NCI-H2196 treated with DMSO at 0.1 percent for 48 hours (cell line): ENCODE data around the gene CACNB1.

Experiments used
- DNase-seq: peaks from one replicate; lab custom pipeline; 2025; ENCODE audit not compliant: unreplicated experiment; lab: John Stamatoyannopoulos, UW

The CACNB1 gene

DNA sequence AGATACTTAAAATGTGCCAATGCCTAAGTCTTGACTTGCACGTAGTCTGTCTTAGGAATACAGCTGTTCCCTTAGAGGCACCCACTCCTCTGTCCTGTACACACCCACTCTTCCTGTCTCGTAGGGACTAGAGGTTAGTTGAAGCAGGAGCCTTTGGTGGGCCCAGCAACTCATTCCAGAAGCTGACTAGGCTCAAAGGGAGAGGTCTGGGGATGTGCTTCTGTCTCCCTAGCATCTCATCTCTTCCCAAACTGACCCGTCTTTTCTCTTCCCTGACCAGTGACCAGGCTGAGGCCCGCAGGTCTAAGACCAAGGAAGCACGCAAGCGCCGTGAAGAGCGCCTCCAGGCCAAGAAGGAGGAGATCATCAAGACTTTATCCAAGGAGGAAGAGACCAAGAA lies 6.8 kb upstream of the CACNB1 start:
- no peak for DNase-seq

DNA sequence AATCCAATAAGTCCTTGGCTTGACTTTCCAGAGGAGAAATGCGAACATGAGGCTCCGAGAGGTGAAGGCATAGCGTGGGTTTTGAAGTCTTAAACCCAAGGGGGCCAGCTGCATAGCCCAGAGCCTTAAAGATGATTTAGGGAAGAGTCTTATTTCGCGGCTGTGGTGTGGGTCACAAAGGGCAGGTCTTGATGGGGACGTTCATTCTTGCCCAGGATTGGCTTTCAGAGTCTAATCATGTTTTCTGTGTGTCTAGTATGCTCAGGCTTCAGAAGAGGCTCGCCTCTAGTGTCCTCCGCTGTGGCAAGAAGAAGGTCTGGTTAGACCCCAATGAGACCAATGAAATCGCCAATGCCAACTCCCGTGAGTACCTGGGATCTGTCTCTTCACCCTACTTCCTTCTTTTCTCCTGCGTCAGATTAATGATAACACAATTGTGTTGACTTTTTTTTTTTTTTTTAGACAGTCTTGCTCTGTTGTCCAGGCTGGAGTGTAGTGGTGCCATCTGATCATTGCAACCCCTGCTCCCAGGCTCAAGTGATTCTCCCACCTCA lies 3.6 kb upstream of the CACNB1 start:
- no peak for DNase-seq

DNA sequence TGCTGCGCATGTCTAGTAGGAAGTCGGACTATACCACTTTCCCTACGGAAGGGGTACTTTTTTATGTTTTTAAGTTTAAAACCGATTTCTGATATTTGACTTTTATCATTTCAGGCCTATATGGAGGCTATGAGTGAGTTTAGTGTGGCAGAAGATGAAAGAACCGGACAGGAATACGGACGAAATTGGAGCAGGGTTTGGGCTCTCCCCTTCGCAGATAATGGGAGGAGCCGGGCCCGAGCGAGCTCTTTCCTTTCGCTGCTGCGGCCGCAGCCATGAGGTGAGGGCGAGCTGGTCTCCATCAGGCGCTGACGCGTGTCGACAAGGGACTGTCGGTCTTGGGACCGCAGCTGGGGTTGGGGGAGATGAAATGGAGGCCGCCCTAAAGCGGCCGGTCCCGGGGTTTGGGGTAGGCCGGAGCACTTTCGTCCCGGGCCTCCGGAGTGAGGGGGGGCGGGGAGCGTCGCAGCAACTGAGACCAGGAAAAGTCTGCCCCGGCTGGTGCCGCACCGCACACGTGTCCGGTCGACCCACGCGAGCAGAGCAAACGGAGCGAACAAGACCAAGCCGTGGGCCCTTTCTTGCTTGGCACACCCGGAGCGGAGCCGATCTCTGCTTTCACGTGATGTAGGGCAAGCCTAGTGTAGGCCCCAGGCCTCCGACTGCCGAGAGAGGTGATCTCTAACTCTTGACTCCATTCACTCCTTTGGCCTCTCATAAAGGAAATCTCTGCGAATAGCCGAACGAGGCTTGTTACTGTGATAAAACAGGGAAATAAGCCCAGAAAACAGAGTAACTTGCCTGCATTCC lies 2.8 kb upstream of the CACNB1 start, which contains the start of gene RPL19:
Gene RPL19, plus strand, starts transcription at position 214 of the 810 bp plus-strand sequence. Its CDS starts 62 bp downstream, at position 276.
- no peak for DNase-seq

DNA sequence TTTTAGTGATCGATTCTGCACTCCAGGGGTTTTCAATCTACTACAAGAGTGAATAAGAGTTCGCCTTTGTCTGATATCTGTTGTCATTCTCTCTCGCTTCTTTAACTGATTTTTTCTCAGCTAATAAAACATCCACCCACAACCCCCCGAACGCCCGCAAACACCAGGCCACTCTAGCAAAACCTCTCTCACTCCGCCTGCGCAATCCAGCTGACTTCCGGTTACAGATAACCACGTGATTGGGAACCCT lies 2.3 kb upstream of the CACNB1 start:
- DNase-seq, result peak; percentile 62

DNA sequence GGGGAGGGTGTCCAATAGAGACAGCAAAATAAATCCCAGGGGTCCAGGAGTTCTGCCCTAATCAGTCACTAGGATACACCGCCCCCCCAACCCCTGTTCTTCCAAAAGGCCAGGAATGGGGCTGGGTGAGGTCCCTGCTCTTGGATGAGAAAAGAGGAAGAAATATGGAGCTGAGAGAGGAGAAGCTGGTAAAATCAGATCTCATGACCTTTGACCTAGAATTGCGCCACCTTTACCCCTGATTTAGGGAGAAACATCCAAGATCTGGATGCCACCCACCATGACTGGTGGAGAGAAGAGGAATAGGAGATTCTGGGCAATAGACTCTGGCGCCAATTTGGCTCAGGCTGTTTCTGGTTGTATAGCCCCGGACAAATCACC lies 707 bp upstream of the CACNB1 start:
- DNase-seq, result no peak

DNA sequence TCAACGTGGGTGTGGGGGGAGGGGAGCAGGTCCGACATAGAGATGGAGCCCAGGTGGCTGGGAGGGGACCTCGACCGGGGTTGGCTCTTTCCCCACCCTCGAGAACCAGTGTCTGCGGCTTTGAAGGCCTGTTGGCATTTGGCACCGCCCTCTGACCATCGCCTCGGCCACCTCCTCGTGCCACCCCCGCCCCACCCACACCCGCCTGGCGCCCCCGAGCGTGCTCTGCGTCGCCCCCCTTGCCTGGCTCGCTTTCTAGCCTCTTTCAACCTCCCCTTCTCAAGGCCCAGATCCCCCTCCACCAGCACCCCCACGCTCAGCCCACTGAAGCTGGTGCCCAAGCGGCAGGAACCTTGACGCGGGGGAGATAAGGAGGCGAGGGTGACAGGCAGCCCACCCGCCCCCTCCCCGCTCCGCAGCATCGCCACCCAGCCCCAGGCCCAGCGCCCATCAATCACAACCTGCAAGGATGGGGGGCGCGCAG lies 619 bp downstream of the CACNB1 start:
- no peak for DNase-seq

DNA sequence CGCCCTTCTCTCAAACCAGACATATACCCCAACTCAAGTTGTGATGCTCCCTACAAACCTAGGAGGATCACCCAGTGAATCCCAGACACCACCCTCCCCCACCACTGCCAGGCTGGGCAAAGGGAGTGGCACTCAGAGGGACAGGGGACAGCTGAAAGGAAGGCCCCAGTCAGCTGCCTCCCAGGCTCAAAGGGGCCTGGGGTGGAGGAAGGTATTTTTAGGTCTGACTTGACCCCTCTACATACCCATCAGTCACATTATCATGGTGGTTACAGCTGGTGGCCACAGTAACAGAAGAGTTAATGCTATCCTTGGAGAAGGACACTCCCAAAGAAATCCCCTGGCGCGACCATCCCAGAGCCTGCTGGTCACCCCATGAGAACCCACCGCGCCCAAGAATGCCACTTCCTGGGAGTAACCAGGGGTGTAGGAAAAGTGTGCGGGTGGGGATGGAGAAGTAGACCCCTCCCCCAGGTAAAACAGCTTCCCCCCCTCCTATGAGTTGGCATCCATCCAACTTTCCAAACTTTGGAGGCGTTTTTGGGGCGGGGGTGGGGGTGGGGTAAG lies 1.1 kb downstream of the CACNB1 start:
- DNase-seq, result no peak

DNA sequence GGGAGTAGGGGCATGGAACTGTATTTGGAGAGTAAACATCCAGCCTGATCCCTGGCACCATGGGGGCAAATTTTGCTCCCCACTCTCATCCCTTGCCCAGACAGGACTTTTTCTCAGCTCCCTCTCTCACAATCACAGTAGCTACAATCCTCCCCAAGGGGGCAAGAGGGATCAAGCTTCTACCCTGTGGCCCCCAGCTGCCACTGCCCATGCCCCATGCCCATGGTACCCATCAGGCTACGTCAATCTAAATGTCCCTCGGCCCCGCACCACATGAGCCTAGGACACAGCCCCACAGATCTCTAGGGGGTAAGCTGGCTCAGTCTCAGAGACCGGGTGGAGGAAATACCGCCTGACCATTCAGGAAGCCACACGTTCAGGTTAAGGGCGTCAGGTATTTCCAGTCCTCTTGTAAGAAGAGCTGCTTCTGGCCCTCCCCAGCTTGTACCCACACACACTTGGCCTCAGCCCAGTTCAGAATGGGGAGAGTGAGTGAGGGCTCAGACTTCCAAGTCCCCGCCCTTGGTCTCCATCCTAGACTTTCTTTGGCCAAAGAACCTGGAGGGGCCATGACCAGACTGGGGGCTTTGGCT lies 1.8 kb downstream of the CACNB1 start:
- DNase-seq, result no peak

DNA sequence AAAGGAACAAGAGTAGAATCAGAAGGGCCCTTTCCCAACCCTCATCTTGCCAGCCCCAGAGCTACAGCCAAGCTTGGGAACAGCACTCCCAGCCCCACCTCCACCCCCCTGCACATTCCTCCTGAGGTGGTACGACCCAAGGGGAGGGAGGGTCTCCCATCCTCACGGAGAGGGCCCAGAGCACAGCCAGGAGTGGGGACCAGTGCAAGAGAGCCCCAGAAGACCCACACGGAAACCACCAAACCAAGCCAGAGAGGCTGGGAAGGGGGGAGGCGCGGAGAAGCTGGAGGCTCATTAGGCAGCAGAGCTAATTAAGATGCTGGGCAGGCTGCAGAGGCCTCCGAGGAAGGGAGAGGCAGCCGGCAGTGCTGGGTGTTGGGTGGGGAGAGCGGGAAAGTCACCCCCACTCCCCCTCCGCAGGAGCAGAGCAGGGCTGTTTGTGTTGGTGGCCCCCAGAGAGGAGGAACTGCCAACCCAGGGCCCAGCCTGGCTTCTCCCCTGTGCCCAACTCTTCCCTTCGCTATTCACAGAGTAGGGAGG lies 2.4 kb downstream of the CACNB1 start:
- no peak for DNase-seq

DNA sequence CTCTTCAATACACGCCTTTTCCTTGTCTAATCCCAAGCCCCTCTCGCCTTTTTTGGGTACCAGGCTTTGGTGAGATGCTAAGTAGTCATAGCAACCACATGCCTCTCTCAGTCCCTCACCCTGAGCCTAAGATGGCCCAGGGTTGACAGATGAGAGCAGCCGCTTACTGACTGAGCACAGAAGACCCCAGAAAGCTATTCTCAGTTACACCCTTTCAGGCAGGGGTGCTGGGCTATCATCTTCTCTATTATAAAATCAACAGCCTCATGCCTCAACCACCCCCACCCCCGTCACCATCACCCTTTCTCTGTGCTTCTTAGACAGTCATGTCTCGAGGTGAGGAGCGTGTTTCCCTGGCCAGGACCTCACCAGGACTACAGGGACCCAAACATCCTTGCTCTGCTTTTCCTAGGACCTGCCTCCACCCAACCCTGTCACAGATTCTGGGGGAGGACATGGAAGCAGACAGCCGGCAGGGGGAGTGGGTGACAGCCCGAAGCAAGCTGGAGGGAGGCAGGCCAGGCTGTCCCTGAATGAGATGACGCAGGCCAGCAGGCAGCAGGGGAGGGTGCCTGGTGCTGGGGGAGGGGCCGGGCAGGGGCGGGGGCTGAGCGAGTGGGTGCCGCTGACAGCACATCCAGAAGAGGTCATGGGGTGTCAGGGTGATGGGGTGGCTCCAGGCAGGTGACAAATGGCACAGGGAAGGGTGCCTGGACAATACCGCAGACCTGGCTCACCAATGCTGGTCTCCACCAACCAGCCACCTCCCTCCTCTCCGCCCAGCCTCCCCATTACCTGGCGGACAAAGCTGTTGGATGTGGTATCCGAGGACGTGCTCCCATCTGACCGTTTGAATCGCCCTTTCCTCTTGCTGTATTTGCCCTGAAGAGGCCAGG lies 3.1 kb downstream of the CACNB1 start:
- no peak for DNase-seq

DNA sequence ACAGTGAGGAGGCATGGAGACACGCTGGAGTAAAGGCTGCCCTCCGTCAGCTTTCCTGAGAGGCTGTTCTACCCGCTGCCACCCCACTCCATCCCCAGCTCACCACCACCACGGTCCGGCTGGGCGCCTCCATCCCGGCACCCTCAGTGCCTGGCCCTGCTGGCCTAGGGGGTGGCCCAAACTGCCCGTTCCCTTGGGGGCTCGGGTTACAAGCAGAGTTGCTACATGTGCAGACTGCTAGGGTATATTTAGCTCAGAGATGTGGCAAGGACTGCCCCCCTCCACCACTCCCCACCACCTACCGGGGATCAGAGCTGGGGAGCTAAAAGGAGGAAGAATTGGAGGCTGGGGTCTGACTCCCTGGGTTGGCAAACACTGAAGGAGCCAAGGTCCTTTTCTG lies 4.1 kb downstream of the CACNB1 start:
- no peak for DNase-seq

DNA sequence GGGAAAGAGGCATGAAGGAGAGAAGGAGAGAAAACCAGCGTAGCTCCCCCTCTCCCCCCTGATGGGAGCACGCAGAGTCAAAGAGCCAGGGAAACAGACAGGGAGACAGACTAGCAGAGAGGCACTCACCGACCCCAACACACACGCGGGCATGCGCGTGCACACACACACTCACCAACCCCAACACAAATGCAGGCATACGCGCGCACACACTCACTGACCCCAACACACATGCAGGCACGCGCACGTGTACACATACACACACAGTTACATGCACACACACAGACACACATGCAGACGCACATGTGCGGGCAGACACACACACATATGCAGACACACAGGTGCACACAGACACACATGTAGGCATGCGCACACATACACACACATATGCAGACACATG lies 4.6 kb downstream of the CACNB1 start:
- no peak for DNase-seq

DNA sequence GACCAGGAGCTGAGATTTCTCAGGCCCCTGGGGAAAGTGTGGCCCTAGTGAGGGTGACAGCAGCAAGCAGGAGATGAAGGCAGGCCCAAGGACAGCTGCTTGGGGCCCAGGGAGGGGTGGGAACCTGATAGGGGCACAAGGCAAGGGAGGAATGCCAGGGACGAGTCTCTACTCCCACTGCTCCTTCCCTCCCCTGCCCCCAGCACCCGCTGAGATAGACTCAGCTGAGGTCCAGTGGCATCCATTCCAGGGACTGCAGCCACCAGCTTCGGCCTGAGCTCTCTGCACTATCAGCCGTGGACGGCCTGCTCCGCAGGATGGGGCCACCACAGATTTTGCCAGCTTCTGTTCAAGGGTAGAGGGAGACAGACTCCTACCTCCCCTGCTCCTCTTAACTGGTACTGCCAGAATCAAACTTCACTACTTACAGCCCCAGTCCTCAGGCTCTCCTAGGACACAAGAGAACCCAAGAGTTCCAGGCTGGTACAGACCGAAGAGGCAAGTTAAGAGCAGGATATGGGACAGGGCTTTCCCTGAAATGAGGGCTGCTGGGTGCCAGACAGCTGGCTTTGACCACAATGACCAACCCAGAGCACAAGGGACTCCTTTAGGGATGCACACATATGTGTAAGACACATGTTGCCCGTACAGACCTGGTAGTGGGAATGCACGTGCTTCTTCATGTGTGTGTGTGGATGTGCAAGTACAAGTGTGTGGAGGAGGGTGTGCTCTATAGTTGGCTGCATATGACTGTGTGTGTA lies 5.5 kb downstream of the CACNB1 start:
- no peak for DNase-seq

DNA sequence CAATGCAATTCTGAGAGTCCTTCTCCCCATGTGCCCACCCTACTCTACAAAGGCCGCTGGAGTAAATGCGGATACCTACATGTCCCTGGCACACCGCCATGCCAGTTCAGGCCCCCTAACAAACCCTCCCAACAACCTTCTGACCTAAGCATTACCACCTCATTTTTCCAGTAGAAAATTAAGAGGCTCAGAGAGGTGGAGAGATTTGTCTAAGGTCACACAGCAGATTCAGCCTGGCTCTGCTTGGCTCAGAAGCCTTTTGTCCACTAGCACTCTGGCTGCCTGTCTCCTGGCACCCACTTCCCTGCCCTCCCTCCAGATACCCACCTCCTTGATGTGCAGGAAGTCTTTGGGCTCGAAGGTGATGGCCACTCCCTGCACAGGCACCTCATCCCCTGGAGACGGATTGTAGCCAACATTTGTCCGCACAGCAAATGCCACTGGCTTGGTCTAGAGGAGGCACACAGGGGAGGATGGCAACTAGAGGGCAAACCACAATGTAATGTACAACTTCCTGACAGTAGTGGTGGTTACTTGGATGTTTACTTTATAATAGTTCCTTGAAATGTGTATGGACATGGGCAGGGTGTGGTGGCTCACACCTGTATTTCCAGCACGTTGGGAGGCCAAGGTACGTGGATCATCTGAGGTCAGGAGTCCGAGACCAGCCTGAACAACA lies 10.2 kb downstream of the CACNB1 start:
- no peak for DNase-seq

DNA sequence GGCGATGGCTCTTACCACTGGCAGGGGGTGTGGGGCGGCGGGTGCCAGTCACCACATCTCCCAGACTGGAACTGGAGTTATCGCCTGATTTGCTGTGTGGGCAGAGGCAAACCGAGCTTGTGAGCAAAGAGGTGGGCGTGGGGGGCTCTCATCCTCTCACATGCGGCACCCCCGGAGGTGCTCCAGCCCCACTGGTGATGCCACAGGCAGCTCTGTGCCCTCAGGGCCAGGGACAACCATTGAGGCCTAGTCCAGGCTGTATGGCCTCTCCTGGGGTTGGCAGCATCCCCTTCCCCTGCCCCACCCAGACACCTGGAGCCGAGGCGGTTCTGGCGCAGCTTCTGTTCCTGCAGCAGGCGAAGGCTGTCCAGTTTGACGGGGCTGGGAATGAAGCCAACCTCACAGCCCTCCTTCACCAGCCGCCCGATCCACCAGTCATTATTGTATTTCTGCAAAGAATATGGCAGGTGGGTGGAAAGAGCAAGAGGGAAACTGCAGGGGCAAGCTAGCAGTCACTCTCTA lies 10.9 kb downstream of the CACNB1 start:
- no peak for DNase-seq

DNA sequence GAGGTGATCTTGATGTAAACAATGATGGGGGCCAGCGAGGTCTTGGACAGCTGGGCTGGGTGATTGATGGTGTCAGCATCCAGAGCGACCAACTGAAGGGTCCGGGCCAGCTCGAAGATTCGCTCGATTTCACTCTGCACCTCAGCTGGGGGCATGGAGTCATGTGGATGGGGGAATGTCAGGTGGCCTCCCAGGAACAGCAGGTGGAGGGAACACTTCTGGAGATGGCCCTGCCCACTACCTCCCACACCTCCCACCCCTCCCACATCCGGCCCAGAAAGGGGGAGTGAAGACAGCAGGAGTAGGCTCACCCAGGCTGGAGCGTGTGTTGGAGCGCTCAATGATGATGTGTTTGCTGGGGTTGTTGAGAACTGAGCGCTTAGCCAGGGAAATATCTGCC lies 13.7 kb downstream of the CACNB1 start:
- no peak for DNase-seq

DNA sequence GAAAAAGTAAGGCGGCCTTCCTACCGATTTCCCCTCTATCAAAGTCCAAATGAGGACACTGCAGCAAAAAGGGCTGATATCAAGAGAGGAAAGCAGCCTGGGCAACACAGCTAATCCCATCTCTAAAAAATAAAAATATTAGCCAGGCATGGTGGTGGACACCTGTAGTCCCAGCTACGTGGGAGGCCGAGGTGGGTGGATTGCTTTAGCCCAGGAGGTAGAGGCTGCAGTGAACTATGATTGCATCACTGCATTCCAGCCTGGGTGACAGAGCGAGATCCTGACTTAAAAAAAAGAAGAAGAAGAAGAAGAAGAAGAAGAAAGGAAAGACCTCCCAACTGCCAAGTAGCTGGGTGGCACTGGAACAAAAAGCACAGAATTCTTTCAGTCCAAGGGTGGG lies 14.4 kb downstream of the CACNB1 start:
- no peak for DNase-seq

DNA sequence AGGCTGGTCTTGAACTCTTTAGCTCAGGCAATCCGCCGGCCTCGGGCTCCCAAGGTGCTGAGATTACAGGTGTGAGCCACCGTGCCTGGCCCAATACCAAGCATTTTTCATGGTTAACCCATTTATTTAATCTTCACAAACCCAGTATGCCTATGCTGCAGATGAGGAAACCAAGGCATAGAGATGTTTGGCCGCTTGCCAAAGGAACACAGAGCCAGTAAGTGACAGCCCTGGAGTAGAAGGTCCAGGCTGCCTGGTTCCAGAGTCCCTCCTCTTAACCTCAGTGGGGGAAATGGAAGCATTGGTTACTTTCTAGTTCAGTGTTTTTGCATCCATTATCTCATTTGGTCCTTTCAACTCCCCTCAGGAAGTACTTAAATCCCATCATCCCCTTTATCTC lies 16.2 kb downstream of the CACNB1 start:
- DNase-seq, result no peak

DNA sequence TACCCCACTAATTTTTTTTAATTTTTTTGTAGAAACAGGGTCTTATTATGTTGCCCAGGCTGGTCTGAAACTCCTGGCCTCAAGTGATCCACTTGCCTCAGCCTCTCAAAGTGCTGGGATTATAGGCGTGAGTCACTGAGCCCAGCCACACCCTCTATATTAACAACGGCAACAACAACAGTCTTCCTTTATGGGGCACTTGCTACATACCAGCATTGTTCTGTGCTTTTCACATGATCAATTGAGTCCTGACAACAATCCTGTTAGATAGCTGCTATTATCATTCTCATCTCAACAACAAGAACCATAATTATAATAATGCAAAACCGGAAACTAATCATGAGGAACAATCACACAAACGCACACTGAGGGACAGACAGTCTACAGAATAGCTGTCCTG lies 18.9 kb downstream of the CACNB1 start:
- no peak for DNase-seq

DNA sequence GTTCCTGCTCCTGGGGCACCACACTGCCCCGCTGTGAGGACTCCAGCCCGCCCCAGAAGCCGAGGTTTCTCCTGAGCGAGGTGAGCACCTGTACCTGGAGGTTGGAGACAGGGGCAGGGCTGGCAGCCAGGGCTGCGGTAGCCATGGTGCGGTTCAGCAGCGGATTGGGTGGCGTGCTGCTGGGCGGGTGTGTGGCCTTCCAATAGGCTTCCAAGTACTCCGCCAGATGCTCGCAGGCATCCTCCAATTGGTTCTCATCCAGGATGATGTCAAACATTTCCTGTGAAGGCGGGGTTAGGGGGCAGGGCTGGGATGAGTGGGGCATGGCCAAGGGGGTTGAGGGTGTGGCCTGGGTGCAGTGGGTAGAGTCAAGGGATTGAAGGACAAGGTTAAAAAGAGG lies 20.2 kb downstream of the CACNB1 start:
- DNase-seq, result peak; percentile 75
